Stimulated activated CD8-positive, alpha-beta memory T cell treated with anti-CD3 and anti-CD28 coated beads, Interleukin-2, amount 100 ng/mL, for 48 hours (primary cell): ENCODE measurements around the gene SNF8.

Experiments used
- DNase-seq, 2 donors: peaks; one replicate each; pipeline ENCODE4 v3.0.0-alpha.2; 2020; ENCODE audit warnings: low read depth in 2 of 2

The SNF8 gene

GRCh38 chr17:48929812-48930165 is 14.9 kb downstream of the SNF8 start:
- no peak for DNase-seq

GRCh38 chr17:48928876-48929811 is 15.5 kb downstream of the SNF8 start:
- no peak for DNase-seq

GRCh38 chr17:48927978-48928745 is 16.5 kb downstream of the SNF8 start:
- no peak for DNase-seq

- no peak for DNase-seq
These were observed 18.7 kb downstream of the SNF8 start for GRCh38 chr17:48925991-48926342.

GRCh38 chr17:48925251-48925990 is 19.2 kb downstream of the SNF8 start:
- no peak for DNase-seq

GRCh38 chr17:48915459-48916282 is 29.0 kb downstream of the SNF8 start:
- peak; percentile 9 to 28 for DNase-seq

GRCh38 chr17:48912476-48912875 is 32.2 kb downstream of the SNF8 start:
- no peak for DNase-seq

GRCh38 chr17:48910370-48910769 is 34.3 kb downstream of the SNF8 start:
- DNase-seq: no peak

GRCh38 chr17:48909783-48910182 is 34.9 kb downstream of the SNF8 start:
- no peak for DNase-seq

- peak; percentile 92 to 94 for DNase-seq
These were observed 35.7 kb downstream of the SNF8 start for GRCh38 chr17:48908853-48909394.

GRCh38 chr17:48908047-48908843 is 36.4 kb downstream of the SNF8 start, which contains the start of gene UBE2Z:
Gene UBE2Z, plus strand, starts transcription at chr17:48908407. Its CDS starts 97 bp downstream, at chr17:48908504.
- peak; percentile 85 to 87 for DNase-seq

GRCh38 chr17:48907713-48908046 is 37.0 kb downstream of the SNF8 start:
- no peak for DNase-seq

GRCh38 chr17:48905987-48906515 is 38.6 kb downstream of the SNF8 start:
- DNase-seq: no peak

- no peak for DNase-seq
These were observed 40.2 kb downstream of the SNF8 start for GRCh38 chr17:48904428-48904827.

- no peak for DNase-seq
These were observed 41.2 kb downstream of the SNF8 start for GRCh38 chr17:48903401-48903800.

GRCh38 chr17:48901241-48901640 is 43.4 kb downstream of the SNF8 start:
- DNase-seq: no peak

- DNase-seq: no peak
These were observed 49.8 kb downstream of the SNF8 start for GRCh38 chr17:48894886-48895285.

- no peak for DNase-seq
These were observed 50.8 kb downstream of the SNF8 start for GRCh38 chr17:48893646-48894508.
